Renal cortex interstitium (tissue), 11 donors: ENCODE measurements around the gene LY6G6D. TPM values are rescaled to one million over a fixed set of nuclear protein-coding genes. Genes with fewer than 3 reads are reported as not detected.
"Not testable (repeated sequence)": the region's sequence is repeated elsewhere in the genome, so short reads cannot be mapped to it uniquely, and the experiment has no call there.

ENCODE experiments used
- DNase-seq, 11 donors: peaks; one replicate each; pipeline ENCODE4 v3.0.0-alpha.2; 2013; ENCODE audit warnings: low read depth in 9 of 11, low spot score in 4 of 11; ENCODE audit errors: extremely low read depth in 1 of 11
- polyA plus RNA-seq, 3 donors: library from polyadenylated mRNA; unstranded; fragments of 120-200 nt; gene quantifications; one replicate each; pipeline ENCODE4 v1.2.1, GENCODE V29; 2013; ENCODE audit not compliant: insufficient read length in 3 of 3

LY6G6D gene
- polyA plus RNA-seq, 3 donors, result 0.20 TPM; not detected in 2

DNA sequence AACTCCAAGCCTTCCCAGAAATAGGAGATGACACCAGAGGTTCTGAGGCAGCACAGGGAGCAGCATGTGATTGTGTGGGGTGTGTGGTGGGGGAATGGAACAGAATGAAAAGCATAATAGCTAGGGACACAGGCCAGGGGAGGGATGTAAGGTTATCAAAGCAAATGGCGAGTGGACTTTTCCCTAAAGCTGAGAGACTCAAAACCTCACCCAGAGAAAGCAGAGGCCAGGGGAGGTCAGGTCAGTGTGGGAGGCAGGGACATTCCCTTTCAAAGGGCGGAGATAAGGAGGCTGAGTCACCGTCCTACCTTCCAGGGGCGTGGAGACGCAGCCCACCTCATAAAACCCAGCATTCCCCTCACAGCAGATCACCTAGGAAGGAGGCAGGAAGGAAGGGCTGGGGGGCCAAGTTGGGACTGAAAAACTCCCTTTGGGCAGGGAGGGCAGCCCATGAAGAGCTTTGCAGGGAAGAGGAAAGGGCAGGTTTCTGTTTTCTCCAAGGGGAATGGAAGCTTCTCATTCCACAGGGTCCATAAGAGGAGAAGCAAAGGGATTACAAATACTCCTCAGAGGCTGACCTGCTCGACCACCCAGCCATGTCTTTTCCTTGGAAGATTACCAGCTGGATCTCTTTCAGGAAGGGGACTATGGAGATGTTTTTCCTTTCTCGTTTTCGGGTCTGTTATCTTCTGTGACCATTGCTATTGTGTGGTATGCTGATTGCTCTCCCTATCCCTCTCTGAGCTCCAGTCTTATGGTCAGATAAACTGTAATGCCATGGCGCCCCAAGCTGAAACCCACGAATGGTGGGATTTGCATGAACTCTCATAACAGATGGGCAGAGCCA is 24.7 kb upstream of the LY6G6D start:
- no peak for DNase-seq

DNA sequence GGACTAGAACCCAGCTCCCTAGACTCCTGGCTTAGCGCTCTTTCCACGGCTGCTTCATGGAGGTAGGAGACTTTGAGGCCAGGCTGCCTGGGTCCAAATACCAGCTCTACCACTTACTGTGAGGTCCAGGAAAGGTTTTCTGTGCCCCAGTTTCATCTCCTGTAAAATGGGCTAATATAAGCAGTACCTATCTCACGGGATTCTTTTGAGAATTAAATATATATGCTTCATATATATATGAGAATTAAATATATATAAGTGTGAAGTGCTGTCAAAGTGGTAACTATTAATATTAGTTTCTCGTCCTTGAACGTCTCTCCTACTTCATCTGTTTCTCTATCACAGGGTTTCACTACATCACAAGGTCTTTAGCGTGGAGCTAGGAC is 24.1 kb upstream of the LY6G6D start:
- no peak for DNase-seq

DNA sequence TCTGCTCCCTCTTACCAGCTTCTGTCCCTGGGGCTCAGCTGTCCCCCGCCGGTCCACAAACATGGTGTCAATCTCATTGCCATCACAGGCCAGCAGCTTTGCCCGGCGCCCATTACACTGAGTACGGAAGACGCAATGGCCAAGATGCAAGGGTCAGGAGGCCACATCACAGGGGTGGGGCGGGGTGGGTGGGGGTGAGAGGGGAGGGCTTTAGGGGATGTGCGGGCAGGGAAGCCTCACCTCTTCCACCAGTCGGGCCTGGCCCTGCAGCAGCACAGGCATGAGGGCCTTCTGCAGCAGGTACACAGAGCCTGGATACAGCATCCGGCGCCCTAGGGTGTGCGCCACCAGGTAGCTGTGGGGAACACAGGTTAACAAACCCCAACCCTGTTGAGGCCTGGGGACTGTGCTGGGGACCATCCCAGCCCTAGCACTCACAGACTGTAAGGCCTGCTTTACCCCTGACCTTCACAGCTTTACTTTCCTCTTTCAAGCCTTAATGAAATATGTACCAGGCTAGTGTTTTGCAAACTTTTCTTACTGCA is 23.5 kb upstream of the LY6G6D start:
- no peak for DNase-seq

DNA sequence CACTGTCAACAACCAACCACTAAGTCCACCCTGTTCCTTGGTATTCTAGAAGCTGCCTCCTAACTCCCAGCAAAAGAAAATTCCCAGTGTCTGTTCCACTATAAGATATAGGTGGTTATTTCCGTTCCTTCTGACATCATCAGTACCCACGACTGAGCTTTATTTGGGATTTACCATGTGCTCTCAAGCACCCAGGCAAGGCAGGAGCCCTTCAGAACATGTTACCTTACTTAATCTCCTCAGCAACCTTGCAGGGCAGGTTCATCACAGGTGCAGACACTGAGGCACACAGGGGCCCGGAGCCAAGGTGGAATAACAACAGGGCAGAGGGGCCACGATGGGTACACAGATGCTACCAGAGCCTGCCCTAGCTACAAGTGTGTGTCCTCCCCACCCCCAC is 22.8 kb upstream of the LY6G6D start:
- DNase-seq, result no peak

DNA sequence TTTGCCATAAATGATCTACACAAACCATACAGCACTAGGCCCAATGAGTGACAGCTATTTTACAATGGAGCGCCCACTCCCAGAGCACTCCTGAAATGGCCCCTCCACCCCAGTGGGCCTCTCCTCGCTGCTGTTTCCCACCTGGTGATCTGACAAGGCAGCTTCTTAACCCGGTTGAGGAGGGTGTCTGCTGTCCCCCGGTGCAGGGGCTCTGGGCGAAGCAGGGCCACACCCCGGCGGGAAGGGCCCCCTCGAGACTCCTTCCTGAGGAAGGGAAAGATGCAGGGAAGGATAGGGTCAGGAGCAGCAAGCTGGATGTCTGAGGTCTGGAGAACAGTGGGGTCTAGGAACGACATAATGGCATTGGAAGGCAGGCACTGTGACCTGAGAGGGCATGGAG is 22.3 kb upstream of the LY6G6D start:
- DNase-seq, result no peak

DNA sequence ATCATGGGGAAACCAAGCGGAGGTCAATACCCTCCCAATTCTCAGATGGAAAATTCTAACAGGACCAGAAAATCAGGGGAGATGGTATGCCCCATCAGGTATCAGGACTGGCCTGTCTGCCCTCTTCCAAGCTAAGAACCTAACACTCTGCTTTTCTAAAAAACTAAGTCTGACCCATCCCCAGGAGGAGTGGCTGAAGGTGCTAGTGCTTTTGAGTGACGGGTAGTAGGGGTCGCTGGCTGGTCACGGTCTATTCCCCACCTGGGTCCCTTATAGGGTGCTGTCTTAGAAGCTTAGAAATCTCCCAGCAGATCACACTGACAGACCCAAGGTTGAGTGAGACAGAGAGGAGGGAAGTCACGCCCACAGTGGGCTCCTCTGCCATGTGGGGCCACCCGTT is 21.6 kb upstream of the LY6G6D start:
- no peak for DNase-seq

DNA sequence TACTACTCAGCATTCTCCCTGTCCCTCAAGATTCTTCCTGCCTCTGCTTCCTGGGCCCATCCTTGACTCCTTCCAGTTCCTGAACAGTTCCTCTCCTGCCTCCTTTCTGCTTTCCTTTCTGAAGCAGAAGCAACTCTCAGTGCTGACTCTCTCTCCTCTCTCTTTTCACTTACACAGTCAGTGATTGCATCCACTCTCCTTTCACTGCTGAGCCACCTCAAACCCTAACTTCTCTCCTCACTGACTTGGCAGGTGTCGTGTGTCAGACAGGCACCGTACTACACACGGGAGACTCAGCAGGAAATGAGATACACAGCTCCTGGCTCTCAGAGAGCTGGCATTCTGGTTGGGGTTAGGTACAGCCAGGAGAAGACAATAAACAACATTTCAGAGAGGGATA is 17.6 kb upstream of the LY6G6D start:
- DNase-seq, result no peak

DNA sequence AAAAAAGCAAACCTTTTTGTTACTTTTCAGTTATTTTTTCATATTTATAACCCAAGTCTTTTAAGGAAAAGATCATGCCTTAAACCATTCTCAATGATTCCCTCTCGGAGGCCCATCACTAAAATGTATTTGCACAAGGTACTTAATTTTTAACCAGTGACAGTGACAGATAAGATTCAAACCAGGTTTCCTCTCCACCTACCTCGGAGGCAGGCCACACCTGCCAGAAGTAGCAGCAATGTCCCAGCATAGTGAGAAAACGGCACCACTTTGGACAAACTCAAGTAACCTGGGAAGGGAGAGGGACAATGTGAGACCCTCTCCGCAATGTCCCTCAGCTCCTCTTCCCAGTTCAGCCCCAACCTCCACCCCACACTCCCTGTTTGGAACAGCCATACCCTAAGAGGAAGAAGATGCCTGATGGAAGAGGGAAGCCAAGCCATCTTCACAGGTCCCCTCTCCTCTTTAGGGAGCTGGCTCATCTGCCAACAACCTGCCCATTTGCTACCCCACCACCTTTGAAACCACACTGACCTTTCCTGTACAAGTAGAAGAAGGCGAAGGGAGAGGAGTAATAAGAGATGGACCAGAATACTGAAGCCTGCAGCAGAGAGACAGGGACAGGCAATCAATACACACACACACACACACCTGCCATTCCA is 14.3 kb upstream of the LY6G6D start:
- DNase-seq, result no peak

DNA sequence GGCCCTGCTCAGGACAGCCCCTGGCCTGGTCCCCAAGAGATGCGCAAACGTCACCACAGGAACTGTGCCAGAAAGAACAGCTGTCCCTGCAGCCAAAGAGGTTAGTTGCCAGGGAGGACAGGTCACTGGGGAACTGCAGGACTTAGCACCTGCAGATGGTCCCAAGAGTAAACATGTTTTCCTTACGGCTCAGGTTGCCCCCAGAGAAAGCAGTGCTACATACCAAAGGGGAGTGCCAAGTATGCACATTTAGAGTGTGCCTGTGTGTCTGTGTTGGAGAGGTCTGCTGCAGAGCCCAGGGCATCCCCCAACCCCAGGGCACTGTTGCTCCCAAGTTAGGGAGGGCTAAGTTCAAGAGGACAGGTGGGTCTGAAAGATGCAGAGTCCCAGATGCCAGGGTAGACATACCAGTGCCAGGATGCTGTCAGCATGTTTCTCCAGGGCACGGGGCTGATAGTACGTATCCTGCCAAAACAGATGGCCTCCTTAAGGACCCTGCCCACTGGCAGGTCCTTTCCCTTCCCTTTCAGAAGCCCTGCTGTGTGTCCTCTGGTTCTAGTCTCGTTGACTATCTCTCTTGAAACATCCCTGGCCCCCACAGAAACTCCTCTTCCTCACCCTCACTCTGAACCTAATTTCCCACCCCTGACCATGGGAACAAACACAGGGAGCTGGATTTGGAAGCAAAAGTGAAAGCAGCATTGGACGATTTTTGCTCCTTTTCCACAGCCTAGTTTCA is 13.3 kb upstream of the LY6G6D start:
- DNase-seq, result no peak

DNA sequence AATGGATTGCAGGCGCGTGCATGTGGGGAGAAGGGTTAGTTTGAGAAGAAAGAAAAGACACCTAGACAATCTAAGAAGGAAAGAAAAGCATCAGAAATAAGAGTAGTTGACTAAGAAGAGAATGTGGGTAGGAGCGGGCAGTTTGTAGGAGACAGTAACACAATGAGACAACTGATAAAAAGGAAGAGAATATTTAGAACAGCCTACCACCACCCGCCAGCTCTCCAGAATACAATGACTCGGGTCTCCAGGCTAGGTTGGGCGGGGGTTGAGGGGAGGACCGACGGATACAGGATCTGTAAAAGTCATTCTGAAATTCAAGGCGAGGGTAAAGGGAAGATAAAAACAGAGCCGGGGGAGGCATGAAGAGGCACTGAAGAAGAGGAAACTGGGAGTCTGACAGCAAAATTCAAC is 12.7 kb upstream of the LY6G6D start:
- DNase-seq, result no peak

DNA sequence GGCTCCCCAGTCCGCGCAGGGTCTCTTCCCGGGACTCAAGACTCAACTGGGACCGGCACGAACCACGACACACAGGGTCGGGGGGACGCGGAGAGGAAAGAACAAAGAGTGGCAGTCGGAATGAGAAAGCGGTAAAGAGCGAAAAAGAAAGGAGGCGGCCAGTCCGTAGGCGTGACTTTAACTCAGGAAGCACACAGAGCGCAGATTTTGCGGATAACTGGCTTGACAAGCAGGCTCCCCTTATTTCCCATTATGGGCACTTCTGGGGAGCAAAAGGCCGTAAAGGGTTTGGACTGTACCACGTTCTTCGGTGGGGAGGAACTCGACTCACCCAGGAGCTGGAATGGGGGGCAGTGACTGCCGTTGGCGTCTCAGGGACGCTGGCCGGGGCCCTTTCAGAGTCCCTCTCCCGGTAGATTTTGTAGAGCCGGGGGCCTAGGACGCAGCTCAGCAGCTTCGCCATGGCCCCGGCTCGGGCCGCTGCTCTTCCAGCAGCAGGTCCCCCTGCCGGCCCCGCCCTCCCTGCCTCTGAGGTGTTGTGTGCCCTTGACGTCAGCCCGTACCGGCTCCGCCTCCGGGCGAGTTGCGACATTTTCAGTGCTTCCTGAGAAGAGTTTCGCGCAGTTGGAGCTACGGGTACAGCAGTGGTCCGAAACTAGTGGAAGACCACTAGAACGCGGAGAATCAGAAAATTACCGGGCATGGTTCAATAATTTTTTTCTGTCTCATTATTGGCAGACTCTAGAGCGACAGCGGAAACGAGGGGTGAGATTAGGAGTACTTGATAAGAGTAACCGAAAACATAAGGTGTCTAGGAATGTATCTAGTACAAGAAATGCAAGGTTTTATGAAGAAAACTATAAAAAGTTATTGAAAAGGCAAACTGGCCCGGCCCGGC is 12.1 kb upstream of the LY6G6D start, which contains the start of gene ABHD16A:
ABHD16A (minus strand) TSS at position 506 of the 898 bp plus-strand sequence; CDS start at position 463, 43 bp downstream.
- peak; percentile 97 to 99 (median 98) for DNase-seq

DNA sequence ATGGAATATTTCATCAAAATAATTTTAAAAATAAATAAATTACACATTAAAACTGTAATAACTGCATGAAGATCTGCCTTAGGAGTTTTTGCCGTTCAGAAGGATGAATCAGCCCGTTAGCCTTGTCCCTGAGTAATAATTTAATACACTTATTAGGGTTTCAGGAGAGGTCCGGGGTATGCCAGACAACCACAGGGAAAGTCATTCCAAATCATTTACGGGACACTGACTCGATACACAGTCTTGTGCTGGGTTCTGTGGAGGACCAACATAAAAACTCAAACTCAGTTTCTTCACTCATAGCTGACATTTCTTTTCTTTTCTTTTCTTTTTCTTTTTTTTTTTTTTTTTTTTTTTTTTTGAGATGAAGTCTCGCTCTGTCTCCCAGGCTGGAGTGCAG is 9.2 kb upstream of the LY6G6D start:
- no peak for DNase-seq

DNA sequence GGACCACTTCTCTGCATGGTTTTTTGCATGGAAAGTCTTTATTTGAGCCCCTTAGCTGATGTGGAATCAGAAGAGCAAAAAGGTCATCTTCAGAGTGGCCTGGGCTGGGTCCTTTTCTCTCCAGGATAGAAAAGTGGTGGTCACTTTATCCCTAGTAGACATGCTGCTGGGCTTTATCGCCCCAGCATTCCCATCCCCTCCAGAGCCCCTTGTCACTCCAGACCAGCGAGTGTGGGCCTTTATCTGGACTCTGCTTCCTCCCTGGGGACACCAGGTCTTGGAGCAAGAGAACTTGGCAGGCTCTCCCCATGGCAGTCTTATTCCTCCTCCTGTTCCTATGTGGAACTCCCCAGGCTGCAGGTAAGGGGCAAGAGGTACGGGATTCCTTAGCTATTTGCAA is 8.5 kb upstream of the LY6G6D start, which contains the start of gene LY6G6F:
LY6G6F (plus strand) TSS at position 268 of the 400 bp plus-strand sequence; CDS start at position 309, 41 bp downstream.
- no peak for DNase-seq

DNA sequence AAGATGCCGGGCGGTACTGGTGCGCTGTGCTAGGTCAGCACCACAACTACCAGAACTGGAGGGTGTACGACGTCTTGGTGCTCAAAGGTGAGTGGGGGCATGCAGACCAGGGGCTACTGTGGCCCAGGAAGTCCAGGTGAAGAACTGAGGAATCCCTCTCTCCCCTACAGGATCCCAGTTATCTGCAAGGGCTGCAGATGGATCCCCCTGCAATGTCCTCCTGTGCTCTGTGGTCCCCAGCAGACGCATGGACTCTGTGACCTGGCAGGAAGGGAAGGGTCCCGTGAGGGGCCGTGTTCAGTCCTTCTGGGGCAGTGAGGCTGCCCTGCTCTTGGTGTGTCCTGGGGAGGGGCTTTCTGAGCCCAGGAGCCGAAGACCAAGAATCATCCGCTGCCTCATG is 7.4 kb upstream of the LY6G6D start:
- DNase-seq, result no peak

DNA sequence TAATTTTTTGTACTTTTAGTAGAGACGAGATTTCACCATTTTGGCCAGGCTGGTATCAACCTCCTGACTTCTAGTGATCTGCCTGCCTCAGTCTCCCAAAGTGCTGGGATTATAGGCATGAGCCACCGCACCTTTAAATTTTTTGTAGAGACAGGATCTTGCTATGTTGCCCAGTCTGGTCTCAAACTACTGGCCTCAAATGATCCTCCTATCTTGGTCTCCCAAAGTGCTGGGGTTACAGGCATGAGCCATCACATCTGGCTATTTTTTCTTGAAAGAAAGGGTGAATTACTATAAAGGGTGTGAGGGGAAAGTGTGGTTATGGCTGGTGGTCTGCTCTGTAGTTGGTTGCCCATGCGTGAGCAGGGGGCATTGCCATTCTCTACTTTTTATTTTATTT is 6.9 kb upstream of the LY6G6D start:
- no peak for DNase-seq

DNA sequence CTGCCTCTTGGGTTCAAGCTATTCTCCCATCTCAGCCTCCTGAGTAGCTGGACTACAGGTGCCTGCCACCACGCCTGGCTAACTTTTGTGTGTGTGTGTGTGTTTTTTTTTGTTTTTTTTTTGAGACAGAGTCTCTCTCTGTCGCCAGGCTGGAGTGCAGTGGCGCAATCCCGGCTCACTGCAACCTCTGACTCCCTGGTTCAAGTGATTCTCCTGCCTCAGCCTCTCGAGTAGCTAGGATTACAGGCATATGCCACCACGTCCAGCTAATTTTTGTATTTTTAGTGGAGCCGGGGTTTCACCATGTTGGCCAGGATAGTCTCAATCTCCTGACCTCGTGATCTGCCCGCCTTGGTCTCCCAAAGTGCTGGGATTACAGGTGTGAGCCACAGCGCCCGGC is 6.0 kb upstream of the LY6G6D start:
- not testable (repeated sequence) for DNase-seq

DNA sequence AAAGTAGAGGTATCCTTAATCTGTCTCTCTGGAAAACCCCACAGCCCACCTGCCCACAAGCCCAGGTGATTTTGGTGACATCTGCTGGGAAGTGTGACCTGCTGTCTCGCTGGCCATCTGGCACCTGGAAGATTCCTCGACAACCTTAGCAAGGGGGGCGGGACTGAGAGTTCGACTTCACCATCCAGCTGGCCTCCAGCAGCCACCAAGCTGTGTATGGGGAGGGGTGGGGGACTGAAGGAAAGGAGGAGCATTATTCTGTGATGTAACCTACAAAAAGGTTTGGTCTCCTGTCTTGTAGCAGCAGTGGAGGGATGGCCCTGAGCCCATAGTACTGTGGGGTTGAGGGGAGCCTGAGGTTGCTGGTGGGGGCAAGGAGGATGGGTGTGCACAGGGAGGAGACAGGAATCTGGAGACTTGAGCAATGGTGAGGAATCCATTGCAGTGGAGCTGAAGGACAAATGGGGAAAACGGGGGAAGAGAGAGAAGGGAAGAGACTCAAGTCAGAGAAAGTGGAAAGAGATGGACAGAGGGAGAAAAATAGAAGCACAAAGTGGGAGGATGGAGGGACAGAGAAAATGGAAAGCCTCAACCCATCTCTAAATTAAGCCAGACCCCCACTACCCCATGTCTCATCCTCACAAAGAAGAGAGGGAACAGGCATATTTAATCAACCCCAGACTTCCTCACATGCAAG is 4.5 kb upstream of the LY6G6D start:
- DNase-seq, result no peak

DNA sequence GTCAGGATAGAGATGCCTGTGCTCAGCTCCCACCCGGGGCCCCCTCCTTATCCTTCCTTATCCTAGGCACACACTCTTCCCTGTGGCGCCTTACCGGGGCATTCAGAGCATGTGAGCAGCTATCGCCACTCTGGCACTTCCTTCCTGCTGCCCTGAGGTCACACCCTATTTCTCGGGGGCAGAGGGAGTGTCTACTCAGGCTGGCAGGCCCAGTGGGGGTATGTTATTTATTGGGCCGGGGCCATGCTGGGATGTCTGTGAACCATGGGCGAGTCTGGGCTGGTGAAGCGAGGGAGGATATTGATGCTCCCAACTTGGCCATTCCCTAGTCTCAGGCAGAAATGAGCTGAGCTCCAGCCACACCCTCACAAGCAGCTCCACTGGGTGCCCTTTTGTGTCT is 3.9 kb upstream of the LY6G6D start:
- DNase-seq, result no peak
